Left lung (tissue), 10 donors: Measurements from ENCODE around the gene RETREG3. TPM values are rescaled to one million over a fixed set of nuclear protein-coding genes. Genes with fewer than 3 reads are reported as not detected.

Source experiments
- ATAC-seq: fragments of 200-7000 bp; cut with Tn5 transposase; one replicate; pipeline ENCODE4 v1.9.1; 2020; ENCODE audit warnings: moderate library complexity
- DNase-seq, 4 donors: peaks; one replicate each; pipeline ENCODE4 v3.0.0-alpha.2; 2013 to 2020
- H3K27ac ChIP-seq, 2 donors: fragments of 200-600 bp; sonication (generic) in 1 of 2; one replicate each; pipeline versions ENCODE4 v1.5.0 to v1.8.0; 2020 to 2021
- H3K27me3 ChIP-seq, 2 donors: fragments of 200-600 bp; sonication (generic) in 1 of 2; one replicate each; pipeline versions ENCODE4 v1.5.0 to v1.8.0; 2020 to 2021
- H3K36me3 ChIP-seq, 2 donors: fragments of 200-600 bp; sonication (generic) in 1 of 2; one replicate each; pipeline versions ENCODE4 v1.5.0 to v1.8.0; 2020 to 2021
- H3K4me1 ChIP-seq, 2 donors: fragments of 200-600 bp; one replicate each; pipeline ENCODE4 v1.8.0; 2021
- H3K4me3 ChIP-seq, 2 donors: fragments of 200-600 bp; sonication (generic) in 1 of 2; one replicate each; pipeline versions ENCODE4 v1.5.0 to v1.8.0; 2020 to 2021; ENCODE audit warnings: mild to moderate bottlenecking in 1 of 2
- H3K9me3 ChIP-seq, 2 donors: fragments of 200-600 bp; sonication (generic) in 1 of 2; one replicate each; pipeline versions ENCODE4 v1.5.0 to v1.8.0; 2020 to 2021
- intact Hi-C, 2 donors: fragments of 100-400 bp; cut with DNase I; formaldehyde crosslinking; loops; one replicate each; pipeline versions ENCODE4 v1.11.2 to v1.14.2; 2022
- polyA plus RNA-seq, 6 donors: library from polyadenylated mRNA; unstranded; fragments of 120-200 nt; gene quantifications; one replicate each; pipeline ENCODE4 v1.2.1, GENCODE V29; 2013; ENCODE audit not compliant: insufficient read length in 6 of 6
- total RNA-seq, 2 donors: library from RNA; stranded (reverse); fragmentation: NEBNext Ultra II Directional; extraction: Animal tissue kit (Norgen Biotek cat#: 25700); gene quantifications; one replicate each; pipeline ENCODE4 v1.2.1, GENCODE V29; 2021
- TF ChIP-seq, protein P1 (sequence below), 2 donors: fragments of 200-600 bp; sonication (generic) in 1 of 2; IDR thresholded peaks; one replicate each; pipeline versions ENCODE4 v1.5.0 to v1.8.0; 2021; ENCODE audit warnings: antibody characterized with exemption in 2 of 2
- donor health status: DM: no; HTN: yes; CAD: no.
- donor health status: DM: no; HTN: no; CAD: no.

RETREG3 gene
- total and polyA plus RNA-seq, 8 donors: 50.6 to 75.5 (median 60.0) TPM

DNA sequence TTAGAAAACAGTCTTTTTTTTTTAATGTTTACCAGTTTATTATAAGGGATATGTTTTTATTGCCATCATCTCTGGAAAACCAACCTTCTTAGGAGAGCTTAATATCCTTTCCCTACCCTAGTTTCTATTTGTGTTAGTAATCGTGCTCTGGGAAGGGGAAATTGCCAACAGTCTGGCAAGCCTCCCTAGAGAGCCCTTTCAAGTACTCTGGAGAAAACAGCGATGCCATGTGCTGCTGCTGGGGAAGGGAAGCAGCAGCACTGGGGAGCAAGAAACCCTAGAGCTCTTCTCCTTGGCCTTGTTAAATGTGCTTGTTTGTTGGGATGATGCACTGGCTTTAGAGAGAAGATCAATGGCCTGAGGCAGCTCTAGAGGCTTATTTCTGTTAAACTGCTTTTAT, 10.3 kb downstream of the RETREG3 start:
- H3K27me3 ChIP-seq: no peaks in the 10 kb centered on the region
- no peak overlapping the region for H3K4me3 ChIP-seq
- no peak overlapping the region for H3K27ac ChIP-seq
- H3K9me3 ChIP-seq: no peaks in the 10 kb centered on the region
- intact Hi-C loops: no loop called here
- H3K4me1 ChIP-seq: peaks cover 0 to 9% of the 10 kb centered on the region in 2 donors
- peaks cover 0 to 23% of the 10 kb centered on the region in 2 donors for H3K36me3 ChIP-seq
- DNase-seq: no peak
- TF ChIP-seq, protein P1, sequence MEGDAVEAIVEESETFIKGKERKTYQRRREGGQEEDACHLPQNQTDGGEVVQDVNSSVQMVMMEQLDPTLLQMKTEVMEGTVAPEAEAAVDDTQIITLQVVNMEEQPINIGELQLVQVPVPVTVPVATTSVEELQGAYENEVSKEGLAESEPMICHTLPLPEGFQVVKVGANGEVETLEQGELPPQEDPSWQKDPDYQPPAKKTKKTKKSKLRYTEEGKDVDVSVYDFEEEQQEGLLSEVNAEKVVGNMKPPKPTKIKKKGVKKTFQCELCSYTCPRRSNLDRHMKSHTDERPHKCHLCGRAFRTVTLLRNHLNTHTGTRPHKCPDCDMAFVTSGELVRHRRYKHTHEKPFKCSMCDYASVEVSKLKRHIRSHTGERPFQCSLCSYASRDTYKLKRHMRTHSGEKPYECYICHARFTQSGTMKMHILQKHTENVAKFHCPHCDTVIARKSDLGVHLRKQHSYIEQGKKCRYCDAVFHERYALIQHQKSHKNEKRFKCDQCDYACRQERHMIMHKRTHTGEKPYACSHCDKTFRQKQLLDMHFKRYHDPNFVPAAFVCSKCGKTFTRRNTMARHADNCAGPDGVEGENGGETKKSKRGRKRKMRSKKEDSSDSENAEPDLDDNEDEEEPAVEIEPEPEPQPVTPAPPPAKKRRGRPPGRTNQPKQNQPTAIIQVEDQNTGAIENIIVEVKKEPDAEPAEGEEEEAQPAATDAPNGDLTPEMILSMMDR (IDR thresholded peaks at IDR 0.05): no peak
- ATAC-seq: peak; percentile 93

- TF ChIP-seq, protein P1 (IDR thresholded peaks at IDR 0.05): no peak
- Histone ChIP-seq H3K27me3 (no peaks in the 10 kb centered on the region), H3K36me3 (peaks cover 0 to 32% of the 10 kb centered on the region in 2 donors), H3K4me3 (no peak overlapping the region), H3K27ac (no peak overlapping the region), H3K9me3 (no peaks in the 10 kb centered on the region), H3K4me1 (peaks cover 0 to 9% of the 10 kb centered on the region in 2 donors)
- intact Hi-C loops: no loop called here
- DNase-seq (no peak), ATAC-seq (no peak)
Measured at GRCh38 chr17:42596386-42596785, 12.8 kb downstream of the RETREG3 start.

DNA sequence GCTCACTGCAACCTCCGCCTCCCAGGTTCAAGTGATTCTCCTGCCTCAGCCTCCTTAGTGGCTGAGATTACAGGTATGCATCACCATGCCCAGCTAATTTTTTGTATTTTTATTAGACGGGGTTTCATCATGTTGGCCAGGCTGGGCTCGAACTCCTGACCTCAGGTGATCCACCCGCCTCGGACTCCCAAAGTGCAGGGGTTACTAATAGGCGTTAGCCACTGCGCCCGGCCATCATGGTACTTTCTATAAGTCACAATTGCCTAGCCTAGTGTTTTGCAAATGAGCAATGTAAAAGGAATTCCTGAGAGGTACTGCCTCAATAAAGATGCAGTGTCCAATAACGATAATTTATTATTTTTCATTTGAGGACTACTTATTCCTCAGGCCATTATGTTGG, 17.8 kb downstream of the RETREG3 start:
- Histone ChIP-seq H3K27ac (no peak overlapping the region), H3K27me3 (no peaks in the 10 kb centered on the region), H3K4me3 (no peak overlapping the region), H3K36me3 (peaks cover 0 to 77% of the 10 kb centered on the region in 2 donors), H3K9me3 (no peaks in the 10 kb centered on the region), H3K4me1 (no peaks in the 10 kb centered on the region)
- ATAC-seq (no peak), DNase-seq (no peak)
- intact Hi-C loops: no loop called here
- TF ChIP-seq, protein P1 (IDR thresholded peaks at IDR 0.05): no peak

GRCh38 chr17:42590886-42591285, 18.3 kb downstream of the RETREG3 start:
- peaks cover 0 to 78% of the 10 kb centered on the region in 2 donors for H3K36me3 ChIP-seq

DNA sequence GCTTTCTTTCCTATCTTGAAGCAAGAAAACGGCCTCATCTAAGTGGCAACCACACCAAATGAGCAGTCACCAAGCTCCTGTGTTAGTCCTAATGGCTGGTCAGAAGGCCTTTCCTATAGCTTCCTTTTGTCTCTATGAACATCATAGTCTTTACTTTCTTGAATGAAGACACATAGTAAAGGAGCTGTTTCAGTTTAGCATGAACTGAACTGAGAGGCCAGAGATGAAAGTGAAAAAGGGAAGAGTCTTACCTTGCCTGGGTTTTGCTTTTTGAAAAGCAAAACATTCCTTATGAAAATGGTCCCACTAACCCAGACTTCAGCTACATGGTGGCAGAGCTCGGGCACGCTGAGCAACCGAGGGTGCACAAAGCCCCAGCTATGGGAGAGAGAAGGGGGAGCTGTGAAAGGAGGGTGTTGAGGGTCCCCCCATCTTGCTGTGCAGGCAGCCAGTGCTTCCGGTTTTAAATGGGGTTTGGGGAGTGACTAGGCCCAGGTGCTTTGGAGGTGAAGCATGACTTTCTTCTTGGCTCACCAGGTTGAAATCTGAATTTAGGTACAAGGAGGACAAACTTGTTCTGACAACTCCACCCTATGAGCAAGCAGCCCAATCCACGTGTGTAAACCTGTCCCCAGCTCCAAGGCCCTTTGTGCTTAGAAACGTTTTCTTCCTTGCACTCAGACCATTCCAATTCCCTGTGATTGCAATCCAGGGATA, 22.5 kb downstream of the RETREG3 start:
- no peak overlapping the region for H3K4me3 ChIP-seq

More at GRCh38 chr17:42590886-42591285, 18.3 kb downstream of the RETREG3 start:
- TF ChIP-seq, protein P1 (IDR thresholded peaks at IDR 0.05): no peak
- H3K27ac ChIP-seq: no peak overlapping the region
- no peak for DNase-seq
- H3K9me3 ChIP-seq: no peaks in the 10 kb centered on the region
- intact Hi-C loops: no loop called here
- H3K27me3 ChIP-seq: no peaks in the 10 kb centered on the region
- no peak for ATAC-seq
- H3K4me3 ChIP-seq: no peak overlapping the region
- H3K4me1 ChIP-seq: peaks cover 1 to 3% of the 10 kb centered on the region in 2 donors

More for the DNA sequence above, 22.5 kb downstream of the RETREG3 start:
- TF ChIP-seq, protein P1 (IDR thresholded peaks at IDR 0.05): no peak
- Histone ChIP-seq H3K27me3 (no peaks in the 10 kb centered on the region), H3K9me3 (no peaks in the 10 kb centered on the region), H3K27ac (no peak overlapping the region), H3K4me1 (peaks cover 4 to 19% of the 10 kb centered on the region in 2 donors), H3K36me3 (peaks cover 0 to 100% of the 10 kb centered on the region in 2 donors)
- no peak for DNase-seq
- intact Hi-C loops: no loop called here
- ATAC-seq: no peak
